Measurements from ENCODE around the gene DISP3. TPM values are rescaled to one million over a fixed set of nuclear protein-coding genes. Genes with fewer than 3 reads are reported as not detected.
A peak's percentile ranks its signal among the peaks of the same experiment; 100 is the strongest.

The DISP3 gene
- total RNA-seq, 1 donor: under 0.01 TPM

- peak; percentile 66 for DNase-seq (ENCODE audit: insufficient read length, low spot score, missing footprints)
- no peaks in the 10 kb centered on the region for H3K27me3 ChIP-seq (ENCODE audit: insufficient read depth, low read length)
- H2AFZ ChIP-seq (ENCODE audit: low read length): no peak overlapping the region
- no peaks in the 10 kb centered on the region for H3K4me1 ChIP-seq (ENCODE audit: insufficient read depth, low read length)
- H4K20me1 ChIP-seq (ENCODE audit: insufficient read depth, low read length): no peaks in the 10 kb centered on the region
- no peak overlapping the region for H3K27ac ChIP-seq (ENCODE audit: low read depth, low read length)
- H3K79me2 ChIP-seq (ENCODE audit: insufficient read depth, low read length): no peaks in the 10 kb centered on the region
- no peak overlapping the region for H3K4me3 ChIP-seq (ENCODE audit: insufficient read depth, low read length)
- no peak overlapping the region for H3K4me2 ChIP-seq (ENCODE audit: insufficient read depth, low read length)
- H3K9me3 ChIP-seq (ENCODE audit: low read depth, low read length): no peaks in the 10 kb centered on the region
- H3K36me3 ChIP-seq (ENCODE audit: insufficient read depth, low read length): no peaks in the 10 kb centered on the region
- no peak for TF ChIP-seq CTCF (IDR thresholded peaks at IDR 0.05; ENCODE audit: extremely low read depth, low read depth, low read length)
These were observed 51.9 kb downstream of the DISP3 start for GRCh38 chr1:11530731-11531311.

GRCh38 chr1:11531314-11531870, 52.4 kb downstream of the DISP3 start:
- Histone ChIP-seq H3K36me3 (ENCODE audit: insufficient read depth, low read length) (no peaks in the 10 kb centered on the region), H3K79me2 (ENCODE audit: insufficient read depth, low read length) (no peaks in the 10 kb centered on the region), H3K9me3 (ENCODE audit: low read depth, low read length) (no peaks in the 10 kb centered on the region), H3K4me1 (ENCODE audit: insufficient read depth, low read length) (no peaks in the 10 kb centered on the region), H3K27ac (ENCODE audit: low read depth, low read length) (no peak overlapping the region), H3K4me3 (ENCODE audit: insufficient read depth, low read length) (no peak overlapping the region), H3K4me2 (ENCODE audit: insufficient read depth, low read length) (no peak overlapping the region), H4K20me1 (ENCODE audit: insufficient read depth, low read length) (no peaks in the 10 kb centered on the region), H2AFZ (ENCODE audit: low read length) (no peak overlapping the region), H3K27me3 (ENCODE audit: insufficient read depth, low read length) (no peaks in the 10 kb centered on the region)
- peak; percentile 78 for DNase-seq (ENCODE audit: insufficient read length, low spot score, missing footprints)
- TF ChIP-seq CTCF (IDR thresholded peaks at IDR 0.05; ENCODE audit: extremely low read depth, low read depth, low read length): no peak

GRCh38 chr1:11531943-11532342, 53.0 kb downstream of the DISP3 start:
- Histone ChIP-seq H4K20me1 (ENCODE audit: insufficient read depth, low read length) (no peaks in the 10 kb centered on the region), H3K36me3 (ENCODE audit: insufficient read depth, low read length) (no peaks in the 10 kb centered on the region), H3K27ac (ENCODE audit: low read depth, low read length) (no peak overlapping the region), H2AFZ (ENCODE audit: low read length) (no peak overlapping the region), H3K79me2 (ENCODE audit: insufficient read depth, low read length) (no peaks in the 10 kb centered on the region), H3K4me3 (ENCODE audit: insufficient read depth, low read length) (no peak overlapping the region), H3K4me2 (ENCODE audit: insufficient read depth, low read length) (no peak overlapping the region), H3K4me1 (ENCODE audit: insufficient read depth, low read length) (no peaks in the 10 kb centered on the region), H3K27me3 (ENCODE audit: insufficient read depth, low read length) (no peaks in the 10 kb centered on the region), H3K9me3 (ENCODE audit: low read depth, low read length) (no peaks in the 10 kb centered on the region)
- DNase-seq (ENCODE audit: insufficient read length, low spot score, missing footprints): no peak
- TF ChIP-seq CTCF (IDR thresholded peaks at IDR 0.05; ENCODE audit: extremely low read depth, low read depth, low read length): no peak

GRCh38 chr1:11533790-11534787, 55.1 kb downstream of the DISP3 start:
- no peaks in the 10 kb centered on the region for H3K9me3 ChIP-seq (ENCODE audit: low read depth, low read length)
- TF ChIP-seq CTCF (IDR thresholded peaks at IDR 0.05; ENCODE audit: extremely low read depth, low read depth, low read length): no peak
- no peaks in the 10 kb centered on the region for H3K27me3 ChIP-seq (ENCODE audit: insufficient read depth, low read length)
- H2AFZ ChIP-seq (ENCODE audit: low read length): no peak overlapping the region
- H3K4me3 ChIP-seq (ENCODE audit: insufficient read depth, low read length): no peak overlapping the region
- H3K27ac ChIP-seq (ENCODE audit: low read depth, low read length): no peak overlapping the region
- DNase-seq (ENCODE audit: insufficient read length, low spot score, missing footprints): peak; percentile 81
- H3K4me2 ChIP-seq (ENCODE audit: insufficient read depth, low read length): no peak overlapping the region
- no peaks in the 10 kb centered on the region for H3K36me3 ChIP-seq (ENCODE audit: insufficient read depth, low read length)
- H4K20me1 ChIP-seq (ENCODE audit: insufficient read depth, low read length): no peaks in the 10 kb centered on the region
- no peaks in the 10 kb centered on the region for H3K79me2 ChIP-seq (ENCODE audit: insufficient read depth, low read length)
- no peaks in the 10 kb centered on the region for H3K4me1 ChIP-seq (ENCODE audit: insufficient read depth, low read length)
